Measurements from ENCODE around the gene YPEL2.

The YPEL2 gene

DNA sequence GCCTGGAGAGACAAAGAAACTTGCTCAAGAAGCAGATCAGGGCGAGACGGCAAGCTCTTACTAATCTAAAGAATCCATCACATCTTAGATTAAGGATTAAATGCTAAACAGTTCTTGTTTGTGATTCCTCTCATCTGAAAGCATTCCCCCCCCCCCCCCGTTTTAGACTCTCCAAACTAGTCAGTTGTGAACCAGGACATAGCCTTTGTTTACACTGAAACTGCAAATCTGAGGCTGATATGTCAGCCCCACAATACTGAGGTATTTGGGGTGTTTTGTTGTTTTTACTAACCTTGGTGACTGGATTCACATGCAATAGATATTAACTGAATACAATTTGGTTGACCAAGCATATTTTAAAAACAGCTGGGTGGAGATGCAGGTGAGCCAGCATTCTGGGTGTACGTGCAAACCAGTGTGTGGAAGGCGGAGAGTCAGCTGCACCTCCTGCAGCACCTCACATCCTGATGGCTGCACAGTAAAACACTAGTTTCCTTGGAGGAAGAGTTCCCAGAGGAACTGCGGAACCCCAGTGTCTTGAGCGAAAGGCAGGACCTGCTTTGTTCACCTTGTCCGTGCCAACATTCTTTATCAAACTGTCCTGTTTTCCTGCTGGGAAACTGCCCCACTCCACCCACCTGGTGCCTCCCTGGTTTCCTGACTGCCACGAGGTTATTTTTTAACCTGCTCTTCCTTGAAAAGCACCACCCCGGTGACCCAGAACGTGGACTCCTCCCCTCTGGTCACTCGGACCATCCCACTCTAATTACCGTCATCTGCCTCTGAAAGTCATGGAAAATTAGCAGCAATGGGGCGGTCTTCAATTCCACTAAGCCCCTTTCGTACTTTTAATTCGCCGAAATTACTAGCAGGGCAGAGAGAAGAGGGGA lies 1.2 kb upstream of the YPEL2 start:
- DNase-seq: no peak

DNA sequence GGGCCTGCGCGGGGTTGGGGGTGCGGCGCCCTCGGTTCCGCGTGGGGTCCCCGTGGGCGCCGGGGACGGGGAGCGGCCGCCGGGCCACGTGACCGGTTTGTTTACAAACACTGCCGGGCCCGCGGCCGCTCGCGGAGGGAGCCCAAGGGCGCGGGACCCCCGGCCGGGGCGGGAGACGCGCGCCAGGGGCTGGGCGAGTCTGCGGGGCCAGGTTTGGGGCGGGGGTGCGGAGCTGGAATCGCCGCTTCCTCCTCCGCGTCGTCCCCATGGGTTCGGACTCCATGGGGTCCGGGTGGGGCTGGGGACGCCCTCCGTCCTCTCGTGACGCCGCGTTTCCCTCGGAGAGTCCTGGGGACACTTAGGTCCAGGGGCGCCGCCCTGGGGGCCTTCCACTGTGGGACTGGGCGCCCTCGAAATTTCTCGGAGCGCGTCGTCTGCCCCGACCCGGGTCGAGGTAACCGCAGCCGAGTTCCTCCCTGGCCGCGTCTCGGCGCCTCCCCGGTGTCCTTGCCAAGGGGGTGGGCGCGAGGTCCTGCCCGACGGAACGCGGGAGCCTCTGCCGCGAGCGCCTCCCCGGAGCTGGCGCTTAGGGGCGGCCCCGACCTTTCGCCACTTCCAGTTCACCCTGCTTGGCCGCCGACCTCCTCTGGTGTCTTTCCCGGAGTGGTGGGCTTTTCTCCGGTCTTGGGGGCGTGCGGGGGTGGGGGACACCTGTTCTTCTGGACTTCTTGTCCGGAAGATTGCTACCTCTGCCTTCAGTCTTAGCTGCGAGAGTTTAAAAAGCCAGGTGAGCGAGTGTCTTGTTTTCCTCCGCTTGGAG lies 684 bp downstream of the YPEL2 start:
- DNase-seq: peak; percentile 23

DNA sequence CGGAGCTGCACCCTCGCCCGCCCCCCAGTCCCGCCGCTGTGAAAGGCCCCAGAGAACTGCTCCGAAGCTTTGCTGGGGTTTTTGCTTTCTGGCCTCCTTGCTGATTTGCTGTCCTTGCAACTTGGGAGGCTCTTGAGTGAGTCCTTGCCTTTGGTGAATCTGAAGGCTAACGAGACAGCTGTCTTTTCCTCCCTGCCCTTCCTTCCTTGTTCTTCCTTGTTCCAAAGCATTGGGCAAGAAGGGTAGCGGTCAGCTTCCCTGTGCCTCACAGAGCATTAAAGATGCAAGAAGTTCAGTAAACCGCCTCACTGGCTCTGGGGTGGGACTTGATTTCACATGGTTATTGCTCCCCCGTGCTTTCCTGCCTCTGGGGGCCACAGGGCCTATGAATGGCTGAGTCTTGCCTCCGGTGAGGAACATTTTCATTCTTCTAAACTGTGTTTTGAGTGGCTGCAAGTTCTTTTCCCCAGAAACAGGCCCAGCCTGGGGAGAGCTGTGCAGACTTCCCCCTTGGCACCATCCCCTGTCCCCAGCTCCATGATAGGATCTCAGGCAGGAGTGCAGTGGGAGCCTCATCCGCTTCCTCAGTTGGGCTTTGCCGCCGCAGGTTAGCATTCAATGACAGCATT lies 1.4 kb downstream of the YPEL2 start:
- DNase-seq: peak; percentile 28

DNA sequence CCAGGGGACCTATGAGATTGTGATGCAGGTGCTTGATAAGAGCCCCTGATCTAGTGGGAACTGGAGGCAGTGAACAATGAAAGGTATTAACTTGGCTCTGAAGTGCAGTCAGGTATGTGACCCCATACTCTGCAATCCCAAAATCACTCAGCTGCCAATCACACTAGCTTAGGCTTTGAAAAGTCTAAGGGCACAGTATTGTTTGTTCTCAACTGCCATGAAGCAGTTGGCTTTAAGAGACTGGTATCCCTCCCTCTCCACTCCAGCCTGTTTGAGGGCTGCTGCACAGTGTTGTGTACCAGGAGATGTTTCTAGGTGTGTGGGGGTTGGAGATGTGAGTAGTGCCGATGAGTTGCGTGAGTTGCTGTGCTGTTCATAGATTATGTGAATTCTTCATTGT lies 2.4 kb downstream of the YPEL2 start:
- no peak for DNase-seq

DNA sequence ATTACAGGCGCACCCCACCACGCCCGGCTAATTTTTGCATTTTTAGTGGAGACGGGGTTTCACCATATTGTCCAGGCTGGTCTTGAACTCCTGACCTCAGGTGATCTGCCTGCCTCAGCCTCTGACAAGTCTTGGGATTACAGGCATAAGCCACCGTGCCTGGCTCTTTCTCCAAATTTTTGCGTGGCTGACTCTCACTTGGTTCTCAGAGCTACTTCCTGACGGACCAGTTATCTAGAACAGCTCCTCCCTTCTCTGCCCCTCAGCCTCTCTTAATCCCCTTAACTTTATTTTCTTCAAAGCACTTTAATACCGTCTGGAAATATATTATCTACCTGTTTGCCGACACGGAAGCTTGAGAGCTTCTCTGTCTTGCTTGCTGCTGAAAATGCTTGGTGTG lies 4.2 kb downstream of the YPEL2 start:
- no peak for DNase-seq

DNA sequence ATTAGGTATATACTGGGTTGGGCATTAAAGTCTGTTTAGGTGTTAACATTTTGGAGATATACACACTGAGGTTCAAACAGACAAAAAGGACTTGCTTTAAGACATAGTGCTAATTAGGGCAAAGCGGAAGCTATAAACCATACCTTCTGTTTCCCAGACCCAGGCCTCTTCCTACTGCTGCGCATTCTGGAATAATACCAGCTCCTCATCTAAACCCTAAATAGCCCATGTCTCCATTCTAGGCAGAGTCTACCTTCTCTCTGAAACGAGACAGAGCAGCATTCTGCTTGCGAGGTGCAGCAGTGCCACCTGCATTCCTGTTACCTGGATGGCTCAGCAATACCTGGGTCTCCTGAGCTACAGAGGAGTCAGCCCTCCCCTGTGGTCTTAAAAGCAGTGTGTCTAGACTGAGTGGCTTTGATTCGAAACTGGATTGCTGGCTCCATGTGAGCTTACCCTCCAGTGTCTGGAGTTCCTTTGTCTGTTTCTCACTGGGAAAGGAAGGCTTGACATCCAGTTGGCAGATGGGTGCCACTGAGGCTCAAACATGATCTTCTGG lies 6.4 kb downstream of the YPEL2 start:
- no peak for DNase-seq

DNA sequence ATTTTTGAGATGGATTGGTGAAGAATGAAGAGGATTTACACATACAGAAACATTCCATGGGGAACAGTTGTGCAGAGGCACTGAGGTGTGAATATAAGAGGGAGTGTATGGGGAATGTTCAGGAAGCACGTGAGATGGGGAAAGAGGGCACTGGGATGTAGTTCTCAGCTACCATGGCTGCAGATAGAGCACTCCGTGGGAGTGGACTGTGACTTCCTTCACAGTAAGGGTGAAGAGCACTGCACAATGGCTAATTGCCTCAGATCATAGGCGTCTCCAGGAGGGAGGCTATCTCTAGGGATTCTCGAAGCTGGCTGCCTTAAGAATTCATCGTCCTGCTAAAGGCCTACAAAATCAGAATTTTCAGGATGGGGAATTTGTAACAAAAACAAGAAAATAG lies 7.0 kb downstream of the YPEL2 start:
- no peak for DNase-seq

DNA sequence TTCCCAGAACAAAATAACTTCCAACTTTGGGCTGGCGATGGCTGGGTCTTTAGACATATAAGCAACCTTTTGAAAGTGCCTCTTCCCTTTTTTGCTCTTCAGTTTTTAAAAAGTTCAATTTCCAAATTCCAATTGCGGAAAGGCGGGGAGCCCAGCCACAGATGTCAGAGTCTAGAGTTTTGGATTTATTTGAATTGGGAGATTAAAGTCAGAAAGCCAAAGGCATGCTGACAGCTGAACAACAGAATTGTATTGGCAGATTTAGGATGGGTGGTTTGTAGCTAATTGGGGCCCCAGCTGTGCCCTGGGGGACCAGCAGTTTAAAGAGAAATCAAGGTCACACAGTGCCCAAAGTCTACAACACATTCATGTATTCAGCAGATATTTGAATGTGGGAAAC lies 10.5 kb downstream of the YPEL2 start:
- no peak for DNase-seq

DNA sequence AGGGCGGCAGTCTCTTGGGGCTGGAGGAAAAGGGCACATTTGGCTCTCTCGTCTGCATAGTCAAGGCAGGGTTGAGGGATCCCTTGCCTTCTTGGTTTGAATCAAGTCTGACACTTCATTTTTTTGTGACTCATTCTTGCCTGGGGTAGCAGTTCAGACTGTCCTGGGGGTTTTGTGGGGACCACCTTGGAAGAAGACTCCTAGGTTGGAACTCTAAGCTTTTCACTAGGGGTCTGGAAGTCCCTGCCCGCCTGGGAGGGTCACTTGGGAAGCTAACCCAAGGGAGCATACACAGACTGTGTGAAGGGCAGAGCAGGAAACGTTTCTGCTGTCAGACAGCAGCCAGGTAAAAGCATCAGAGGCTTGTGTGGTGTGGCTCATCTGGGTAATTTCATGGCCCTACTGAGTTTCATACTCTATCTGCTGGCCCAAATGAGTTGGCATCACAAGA lies 11.3 kb downstream of the YPEL2 start:
- peak; percentile 32 for DNase-seq

DNA sequence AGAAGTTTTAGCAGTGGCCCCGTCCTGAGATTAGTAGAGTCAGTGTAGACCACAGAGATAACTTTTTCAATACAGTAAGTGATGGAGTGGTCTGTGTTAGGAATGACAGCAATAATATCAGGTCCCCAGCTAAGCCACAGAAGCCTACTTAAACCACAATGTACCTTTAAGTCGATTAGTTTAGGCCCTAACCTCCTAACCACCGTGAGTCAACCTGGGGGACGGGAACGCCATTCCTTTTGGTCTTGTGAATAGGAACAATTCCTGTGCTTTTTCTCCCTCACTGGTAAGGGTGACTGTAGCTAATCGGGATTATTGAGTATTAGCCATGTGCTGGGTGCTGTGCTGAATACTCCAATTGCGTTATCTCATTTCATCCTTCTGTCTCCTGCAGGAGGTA lies 14.0 kb downstream of the YPEL2 start:
- no peak for DNase-seq

DNA sequence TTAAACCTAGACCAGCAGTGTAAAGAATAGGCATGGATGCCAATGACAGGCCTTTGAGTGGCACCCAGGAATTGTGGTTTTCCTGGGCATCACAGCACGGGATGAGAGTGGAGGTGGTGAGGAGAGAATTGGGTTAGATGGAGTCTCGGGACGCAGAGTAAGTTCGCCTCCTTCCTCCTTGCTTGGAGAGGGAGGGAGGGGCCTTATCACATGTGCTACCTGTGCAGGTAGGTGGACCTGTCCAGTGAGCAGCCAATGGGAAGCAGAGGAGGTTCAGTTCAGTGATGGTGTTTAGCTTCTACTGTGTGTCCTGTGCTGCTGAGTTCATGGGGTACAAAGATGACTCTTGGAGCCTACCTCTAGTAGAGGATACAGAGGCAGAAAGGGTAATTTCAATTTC lies 14.9 kb downstream of the YPEL2 start:
- no peak for DNase-seq

DNA sequence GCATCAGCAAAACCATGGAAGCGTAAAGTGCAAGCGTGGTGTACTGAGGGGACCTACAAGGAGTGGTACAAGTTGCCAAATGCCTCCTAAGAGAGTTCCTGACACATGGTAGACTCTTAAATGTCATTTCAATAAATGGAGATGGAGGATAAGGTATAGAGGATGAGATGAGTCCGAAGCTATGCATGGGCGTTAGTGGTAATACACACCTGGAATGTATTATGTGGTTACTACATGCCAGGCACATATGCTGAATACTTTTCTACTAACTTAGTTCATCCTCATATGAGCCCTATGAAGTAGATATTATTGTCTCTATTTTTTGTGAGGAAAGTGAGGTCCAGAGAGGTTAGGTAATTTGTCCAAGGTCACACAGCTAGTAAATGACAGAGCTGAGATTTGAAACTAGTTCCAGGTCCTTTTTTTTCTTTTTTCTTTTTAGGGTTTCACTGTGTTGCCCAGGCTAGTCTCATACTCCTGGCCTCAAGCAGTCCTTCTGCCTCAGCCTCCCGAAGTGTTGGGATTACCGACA lies 15.5 kb downstream of the YPEL2 start:
- DNase-seq: no peak

DNA sequence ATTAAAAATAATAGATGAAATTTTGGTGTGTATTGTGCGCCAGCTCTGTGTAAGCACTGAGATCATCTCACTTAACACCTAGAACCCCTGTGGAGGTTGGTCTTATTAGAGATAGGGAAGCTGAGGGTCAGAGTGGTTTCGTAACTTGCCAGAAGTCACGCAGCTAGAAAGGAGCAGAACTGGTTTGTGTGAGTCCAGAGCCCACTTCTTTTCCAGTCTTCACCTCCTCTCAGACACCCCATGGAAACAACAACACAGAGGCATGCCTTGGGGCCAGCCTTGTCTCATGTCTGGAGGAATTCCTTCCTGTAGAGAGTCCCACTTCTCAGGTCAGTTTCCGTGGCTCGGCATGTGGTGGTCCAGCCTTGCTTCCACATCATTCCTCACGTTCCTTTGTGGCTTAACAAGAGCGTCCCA lies 16.5 kb downstream of the YPEL2 start:
- no peak for DNase-seq

DNA sequence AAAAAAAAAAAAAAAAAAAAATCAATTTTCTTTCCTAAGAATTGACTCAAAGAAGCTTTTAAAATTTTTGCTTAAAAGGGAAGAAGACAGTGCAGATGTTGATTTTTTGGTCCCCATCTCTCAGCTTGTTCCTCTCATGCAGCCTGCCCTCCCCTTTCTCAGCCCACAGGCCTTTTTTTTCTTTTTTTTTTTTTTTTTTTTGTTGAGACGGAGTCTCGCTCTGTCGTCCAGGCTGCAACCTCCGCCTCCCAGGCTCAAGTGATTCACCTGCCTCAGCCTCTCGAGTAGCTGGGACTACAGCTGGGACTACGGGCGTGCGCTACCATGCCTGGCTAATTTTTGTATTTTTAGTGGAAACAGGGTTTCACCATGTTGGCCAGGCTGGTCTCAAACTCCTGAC lies 17.7 kb downstream of the YPEL2 start:
- no peak for DNase-seq

DNA sequence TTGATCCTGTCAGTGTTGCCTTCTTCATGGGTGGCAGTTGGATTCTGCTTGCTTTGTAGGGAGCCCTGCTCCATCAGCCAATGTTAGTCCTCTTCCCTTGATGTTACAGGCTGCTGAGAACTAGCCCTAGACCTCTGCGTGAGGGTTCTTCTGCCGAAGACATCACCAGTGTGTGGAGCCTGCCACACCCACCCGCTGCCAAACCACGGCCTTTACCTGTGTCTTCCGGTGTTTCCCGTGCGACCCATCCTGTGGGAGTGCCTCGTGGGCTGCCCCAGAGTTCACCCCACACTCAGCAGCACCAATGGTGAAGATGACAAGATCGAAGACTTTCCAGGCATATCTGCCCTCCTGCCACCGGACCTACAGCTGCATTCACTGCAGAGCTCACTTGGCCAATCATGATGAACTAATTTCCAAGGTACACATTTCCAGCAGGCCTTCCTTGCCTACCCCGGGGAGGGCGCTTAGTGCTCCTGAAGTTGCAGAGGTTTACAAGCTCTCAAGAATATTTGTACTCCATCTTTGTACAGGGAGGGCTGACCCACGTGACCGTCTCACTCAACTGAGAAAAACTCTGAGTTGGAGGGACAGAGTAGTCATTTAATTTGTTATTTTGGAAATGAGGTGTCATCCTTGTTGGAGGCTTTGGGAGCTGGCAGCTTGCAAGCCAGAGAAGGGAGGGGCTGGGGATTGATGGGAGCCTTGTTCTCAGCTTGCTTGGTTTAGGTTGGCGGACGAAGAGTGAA lies 21.8 kb downstream of the YPEL2 start:
- no peak for DNase-seq

DNA sequence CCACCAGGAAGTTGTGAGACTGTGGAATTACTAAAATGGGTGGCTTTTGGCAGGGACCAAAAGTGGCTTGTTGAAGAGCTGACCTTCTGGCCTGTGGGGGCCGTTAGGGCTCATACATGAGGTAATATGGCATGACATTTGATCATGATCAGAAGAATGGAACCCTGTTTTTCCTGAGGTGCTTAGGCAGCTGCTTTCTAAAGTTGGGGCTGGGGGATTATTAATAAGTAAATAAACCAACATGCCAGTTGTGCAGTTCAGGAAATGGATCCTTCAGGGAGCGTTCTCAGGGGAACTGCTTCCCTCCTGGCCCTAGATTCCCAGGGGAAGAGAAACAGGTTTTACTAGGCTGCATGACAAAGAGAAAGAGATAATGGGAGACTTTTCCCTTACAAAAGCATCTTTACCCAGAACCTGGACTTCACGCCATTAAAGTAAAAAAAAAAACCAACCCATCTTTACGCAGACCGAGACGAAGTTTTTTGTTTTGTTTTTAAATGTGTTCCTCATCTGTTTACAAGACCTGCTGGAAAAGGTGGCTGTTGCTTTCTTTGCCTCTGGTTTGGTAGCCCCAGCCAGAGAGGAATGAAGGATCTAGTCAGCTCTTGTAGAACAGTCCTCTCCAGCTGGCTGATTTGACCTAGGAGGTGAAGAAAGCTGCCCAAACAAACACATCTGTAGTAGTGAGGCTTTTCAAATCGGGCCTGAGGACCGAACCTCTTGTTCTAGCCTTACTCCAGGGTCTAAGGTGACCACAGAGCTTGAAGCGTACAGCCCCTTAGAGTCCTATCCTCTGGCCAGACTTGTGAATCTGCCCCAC lies 22.7 kb downstream of the YPEL2 start:
- DNase-seq: no peak

DNA sequence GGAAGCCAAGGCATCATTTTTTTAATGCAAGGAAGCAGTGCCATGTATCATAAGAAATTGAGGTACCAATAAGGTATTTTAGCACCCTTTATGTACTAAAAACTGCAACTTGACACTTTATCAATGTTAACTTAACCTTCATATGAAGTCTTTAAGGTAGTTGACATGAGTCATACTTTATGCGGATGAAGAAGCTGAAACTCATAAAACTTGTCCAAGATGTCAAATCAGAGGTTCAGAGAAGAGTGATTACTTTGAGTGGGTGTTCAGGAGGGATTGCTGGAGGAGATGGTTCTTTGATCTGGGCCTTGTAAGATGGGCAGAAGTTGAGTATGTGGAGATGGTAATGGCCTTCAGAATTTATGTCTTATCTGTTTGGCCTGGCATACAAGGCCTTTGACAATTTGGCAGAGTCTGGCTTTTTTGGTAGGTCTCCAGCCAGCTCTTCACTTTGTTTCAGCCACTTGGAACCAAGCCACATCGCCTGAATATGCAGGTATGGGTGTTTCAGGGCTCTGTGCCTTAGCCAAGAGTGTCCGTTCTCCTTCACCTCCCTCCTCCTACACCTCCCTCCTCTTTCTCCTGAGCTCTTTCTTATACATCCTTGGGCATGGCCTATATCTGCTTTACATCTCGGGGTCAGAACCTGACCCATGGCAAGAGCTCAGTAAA lies 23.7 kb downstream of the YPEL2 start:
- no peak for DNase-seq

DNA sequence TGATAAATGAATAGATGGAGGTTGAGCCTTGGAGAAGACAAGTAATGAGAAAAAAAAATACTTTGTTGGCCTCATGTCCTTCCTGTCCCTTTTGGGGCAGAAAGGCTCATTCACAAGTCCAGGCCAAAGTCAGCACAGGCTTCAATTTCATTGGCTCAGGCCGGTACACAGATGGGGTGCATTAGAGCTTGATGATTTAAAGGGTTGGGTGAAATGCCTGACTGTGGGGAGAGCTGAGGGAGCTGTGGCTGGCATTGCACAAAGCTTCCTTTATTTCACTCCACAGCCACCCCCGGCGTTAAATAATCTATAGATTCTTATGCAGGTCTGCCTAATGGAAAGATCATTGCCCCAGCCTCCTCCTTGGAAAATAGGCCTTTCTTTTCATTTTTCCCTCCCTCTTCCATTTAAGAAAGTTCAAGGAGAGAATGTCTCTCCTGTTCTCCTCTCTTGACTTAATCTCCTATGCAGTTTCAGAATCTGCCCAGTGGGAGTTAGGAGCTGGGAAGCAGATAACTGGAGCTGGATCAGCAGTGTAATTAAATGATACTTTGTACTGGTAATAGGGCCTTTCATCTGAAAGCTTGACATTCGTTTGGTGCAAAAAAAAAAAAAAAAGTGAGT lies 24.4 kb downstream of the YPEL2 start:
- no peak for DNase-seq

DNA sequence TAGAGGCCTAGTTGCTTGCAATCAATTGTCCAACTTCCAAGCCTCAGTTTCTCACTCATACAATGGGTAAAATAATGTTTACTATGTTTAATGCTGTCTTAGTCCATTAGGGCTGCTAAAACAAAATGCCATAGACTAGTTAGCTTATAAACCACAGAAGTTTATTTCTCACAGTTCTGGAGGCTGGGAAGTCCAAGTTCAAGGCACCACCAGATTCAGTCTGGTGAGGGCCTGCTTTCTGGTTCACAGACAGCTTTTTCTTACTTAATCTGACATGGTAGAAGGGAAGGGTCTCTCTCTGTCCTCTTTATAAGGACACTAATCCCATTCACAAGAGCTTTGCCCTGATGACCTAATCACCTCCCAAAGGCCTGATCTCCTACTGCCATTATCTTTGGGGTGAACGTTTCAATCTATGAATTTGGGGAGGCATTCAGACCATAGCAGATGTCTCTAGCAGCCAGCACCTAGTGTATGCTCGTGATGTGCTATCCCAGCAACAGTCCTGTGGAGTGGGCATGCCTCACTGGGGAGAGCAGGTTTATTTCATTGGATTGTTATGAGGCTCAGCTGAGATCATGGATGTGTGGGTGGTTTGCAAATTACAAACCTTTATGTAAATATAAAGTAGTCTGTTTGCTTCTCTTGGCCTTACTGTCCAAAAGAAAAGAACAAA lies 25.2 kb downstream of the YPEL2 start:
- no peak for DNase-seq

Measured in activated naive CD4-positive, alpha-beta T cell treated with anti-CD3 and anti-CD28 coated beads, Interleukin-2, amount 50 U/mL, for 16 hours (primary cell).